Posterior vena cava (tissue), 2 donors: ENCODE data around the gene WASF3. TPM values are rescaled to one million over a fixed set of nuclear protein-coding genes. Genes with fewer than 3 reads are reported as not detected.
"Not testable (repeated sequence)": the region's sequence is repeated elsewhere in the genome, so short reads cannot be mapped to it uniquely, and the experiment has no call there.

ENCODE experiments used
- DNase-seq: peaks from one replicate; pipeline ENCODE4 v3.0.0-alpha.2; 2020; ENCODE audit warnings: low spot score
- intact Hi-C, 2 donors: fragments of 100-400 bp; cut with DNase I; formaldehyde crosslinking; loops; one replicate each; pipeline versions ENCODE4 v1.14.1 to v1.14.2; 2022 to 2023
- total RNA-seq, 2 donors: library from RNA; stranded (reverse); fragmentation: NEBNext Ultra II Directional; extraction: Animal tissue kit (Norgen Biotek cat#: 25700); gene quantifications; one replicate each; pipeline ENCODE4 v1.2.1, GENCODE V29; 2021
- donor health status: DM: yes; HTN: yes; CAD: no.
- donor health status: DM: yes; HTN: yes; CAD: no.

WASF3 gene
- total RNA-seq, 2 donors from 2014 or later, result 24.7 to 25.6 TPM

- DNase-seq, result no peak
- intact Hi-C loops, result loop anchor here (5.0 to 10.0 kb wide), 2 partner anchors 203 to 520 kb away; no protein-coding TSS in a partner anchor
These were observed 139.8 kb downstream of the WASF3 start for GRCh38 chr13:26697069-26697955.

GRCh38 chr13:26698392-26699196 lies 141.1 kb downstream of the WASF3 start:
- intact Hi-C loops, result loop anchor here (5.0 to 10.0 kb wide), 2 partner anchors 204 to 521 kb away; no protein-coding TSS in a partner anchor
- peak; percentile 96 for DNase-seq

DNA sequence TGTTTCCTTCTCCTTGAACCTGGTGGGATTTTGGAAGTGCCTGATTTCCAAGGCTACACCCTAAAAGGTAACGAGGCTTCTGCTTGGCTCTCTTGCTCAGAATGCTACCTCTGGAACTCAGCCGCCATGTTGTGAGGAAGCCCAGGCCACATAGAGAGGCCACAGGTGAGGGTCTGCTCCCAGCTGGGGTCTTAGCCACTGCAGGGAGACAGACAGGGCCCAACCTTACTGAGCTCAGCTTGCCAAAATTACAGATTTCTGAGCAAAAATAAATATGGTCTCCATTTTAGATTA lies 141.7 kb downstream of the WASF3 start:
- no peak for DNase-seq
- intact Hi-C loops, result loop anchor here (5.0 to 10.0 kb wide), 2 partner anchors 204 to 522 kb away; no protein-coding TSS in a partner anchor

- no peak for DNase-seq
- intact Hi-C loops, result no loop called here
These were observed 148.1 kb downstream of the WASF3 start for GRCh38 chr13:26705536-26705935.

DNA sequence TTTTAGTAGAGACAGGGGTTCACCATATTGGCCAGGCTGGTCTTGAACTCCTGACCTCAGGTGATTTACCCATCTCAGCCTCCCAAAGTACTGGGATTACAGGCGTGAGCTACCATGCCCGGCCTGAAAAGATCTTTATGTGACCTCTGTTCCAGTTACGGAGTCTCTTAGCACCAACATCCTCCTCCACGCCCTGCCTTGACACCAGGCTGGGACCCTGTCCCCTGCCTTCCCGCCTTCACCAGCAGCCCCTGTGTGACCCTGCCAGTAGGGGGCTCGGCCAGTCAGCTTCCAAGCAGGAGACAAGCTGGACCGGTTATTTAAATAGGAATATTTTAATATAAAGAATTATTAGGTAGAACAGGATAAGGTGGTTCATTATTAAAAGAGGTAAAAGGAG lies 148.9 kb downstream of the WASF3 start:
- intact Hi-C loops, result no loop called here
- no peak for DNase-seq

- intact Hi-C loops, result no loop called here
- no peak for DNase-seq
These were observed 149.9 kb downstream of the WASF3 start for GRCh38 chr13:26707122-26708006.

DNA sequence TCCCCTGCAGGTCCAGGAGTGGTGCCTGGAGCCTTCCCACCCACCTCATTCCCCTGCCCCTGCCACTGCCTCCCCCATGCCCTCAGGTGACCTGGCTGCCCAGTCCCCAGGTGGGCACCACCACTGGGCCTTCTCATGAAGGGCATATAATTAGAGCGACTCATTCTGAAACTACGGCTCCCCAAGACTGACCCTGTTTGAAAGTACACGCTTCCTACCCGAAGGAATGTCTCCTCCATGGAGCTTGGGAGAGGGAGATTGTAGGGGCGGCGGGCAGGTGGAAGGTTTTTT lies 150.5 kb downstream of the WASF3 start:
- no peak for DNase-seq
- intact Hi-C loops, result no loop called here

- intact Hi-C loops, result no loop called here
- no peak for DNase-seq
These were observed 152.0 kb downstream of the WASF3 start for GRCh38 chr13:26709461-26709860.

- no peak for DNase-seq
- intact Hi-C loops, result no loop called here
These were observed 152.7 kb downstream of the WASF3 start for GRCh38 chr13:26710166-26710565.

DNA sequence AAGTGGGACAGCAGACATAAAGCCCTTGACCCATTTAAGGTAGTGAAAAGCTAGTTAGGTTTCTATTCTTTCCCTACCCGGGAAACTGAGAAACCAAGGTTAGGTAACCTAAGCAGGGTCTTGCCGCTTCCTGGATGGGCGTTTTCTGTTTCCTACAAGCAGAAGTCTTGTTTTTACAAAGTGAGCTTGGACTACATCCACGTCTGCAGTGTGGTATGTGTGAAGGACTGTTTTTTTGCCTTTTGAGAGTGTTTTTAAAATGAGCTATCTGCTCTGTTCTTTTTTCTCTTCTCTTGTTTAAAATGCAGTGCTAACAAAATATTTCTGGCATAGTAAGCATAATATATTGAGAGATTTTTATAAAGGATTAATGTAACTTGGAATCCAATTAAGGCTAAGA lies 153.7 kb downstream of the WASF3 start:
- DNase-seq, result no peak
- intact Hi-C loops, result no loop called here

GRCh38 chr13:26713341-26713740 lies 155.9 kb downstream of the WASF3 start:
- intact Hi-C loops, result no loop called here
- no peak for DNase-seq

DNA sequence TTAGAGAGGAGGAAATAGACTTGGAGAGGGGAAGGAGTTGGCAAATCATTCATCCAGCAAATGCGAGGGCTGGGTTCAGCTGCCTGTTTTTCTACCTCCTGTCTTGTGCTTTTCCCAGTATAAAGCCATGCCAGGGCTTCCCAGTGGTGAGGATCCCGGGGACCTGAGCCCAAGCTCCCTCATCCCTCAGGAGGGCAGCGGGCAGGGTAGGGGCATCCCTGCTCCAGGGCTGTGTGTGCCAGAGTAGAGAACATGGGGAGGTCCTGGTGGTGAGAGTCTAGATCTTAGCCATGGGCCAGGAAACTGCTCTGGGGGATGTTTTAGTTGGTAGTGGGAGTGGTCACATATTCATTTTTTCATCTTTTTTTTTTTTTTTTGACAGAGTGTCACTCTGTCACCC lies 159.5 kb downstream of the WASF3 start:
- no peak for DNase-seq
- intact Hi-C loops, result no loop called here

GRCh38 chr13:26718146-26718545 lies 160.7 kb downstream of the WASF3 start:
- DNase-seq, result no peak
- intact Hi-C loops, result no loop called here

DNA sequence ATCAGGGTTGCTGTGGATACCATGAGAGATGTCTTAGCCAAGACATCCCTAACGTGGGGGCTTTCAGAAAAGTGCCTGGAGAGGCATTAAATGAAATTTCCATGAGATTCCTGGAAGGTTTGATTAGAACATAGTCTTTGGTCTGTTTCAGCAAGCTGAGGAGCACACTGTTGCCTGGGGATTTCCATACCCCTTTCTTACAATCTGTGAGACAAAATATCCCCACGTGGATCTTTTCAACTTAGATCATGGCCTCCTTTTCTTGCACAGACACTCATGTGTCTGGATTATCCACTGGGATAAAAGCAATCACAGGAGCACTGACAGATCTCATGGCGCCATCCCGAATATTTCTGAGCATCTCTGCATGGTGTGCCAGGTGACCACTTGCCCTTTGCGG lies 161.4 kb downstream of the WASF3 start:
- intact Hi-C loops, result no loop called here
- DNase-seq, result no peak

DNA sequence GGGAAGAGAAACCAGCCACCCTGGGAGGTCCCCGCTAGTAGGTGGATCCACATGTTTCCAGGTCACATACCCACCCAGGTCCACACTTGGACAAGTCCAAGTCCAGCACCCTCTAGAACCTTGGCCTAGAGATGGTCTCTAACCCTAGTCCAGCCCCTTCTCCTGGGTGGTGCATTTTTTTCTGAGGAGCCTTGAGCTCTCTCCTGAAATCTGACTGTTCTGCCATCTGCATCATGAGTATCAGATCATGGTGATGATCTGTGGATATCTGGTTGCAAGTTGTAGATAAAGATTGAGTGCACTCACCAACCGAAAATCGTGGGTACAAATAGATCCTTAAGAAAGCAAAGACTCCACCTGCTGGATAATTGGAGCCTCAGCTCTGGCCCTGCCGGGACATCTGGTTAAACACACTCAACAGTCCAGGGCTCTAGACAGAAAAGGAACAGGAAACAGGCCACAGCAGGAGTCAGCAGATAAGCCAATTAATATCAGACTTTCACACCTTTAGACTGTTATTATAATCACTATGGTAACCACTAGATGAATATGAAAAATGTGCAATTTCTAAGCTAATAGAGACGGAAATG lies 162.0 kb downstream of the WASF3 start:
- intact Hi-C loops, result no loop called here
- no peak for DNase-seq

GRCh38 chr13:26721251-26722121 lies 164.0 kb downstream of the WASF3 start:
- DNase-seq, result no peak
- intact Hi-C loops, result loop anchor here in 1 of 2 donors (5.0 kb wide), 1 partner anchor 1844 kb away; no protein-coding TSS in a partner anchor

DNA sequence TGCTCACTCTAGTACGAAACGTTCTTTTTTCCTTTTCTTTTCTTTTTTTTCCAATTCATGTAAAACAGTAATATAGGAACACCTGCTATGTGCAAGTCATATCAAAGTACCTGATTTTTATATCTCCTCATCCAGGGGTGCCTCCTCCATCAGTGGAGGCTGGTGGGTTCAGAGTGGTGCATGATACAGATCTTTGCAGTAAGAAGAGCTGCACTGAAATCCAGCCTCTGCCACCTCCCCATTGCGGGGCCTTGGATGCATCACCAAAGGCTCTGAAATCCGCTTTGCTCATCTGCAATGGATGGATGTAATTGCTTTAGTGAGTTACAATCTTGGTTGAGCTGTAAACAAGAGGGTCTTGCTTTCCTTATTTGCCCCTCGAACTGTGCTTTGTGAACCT lies 164.8 kb downstream of the WASF3 start:
- DNase-seq, result no peak
- intact Hi-C loops, result loop anchor here in 1 of 2 donors (5.0 kb wide), 1 partner anchor 1845 kb away; no protein-coding TSS in a partner anchor

DNA sequence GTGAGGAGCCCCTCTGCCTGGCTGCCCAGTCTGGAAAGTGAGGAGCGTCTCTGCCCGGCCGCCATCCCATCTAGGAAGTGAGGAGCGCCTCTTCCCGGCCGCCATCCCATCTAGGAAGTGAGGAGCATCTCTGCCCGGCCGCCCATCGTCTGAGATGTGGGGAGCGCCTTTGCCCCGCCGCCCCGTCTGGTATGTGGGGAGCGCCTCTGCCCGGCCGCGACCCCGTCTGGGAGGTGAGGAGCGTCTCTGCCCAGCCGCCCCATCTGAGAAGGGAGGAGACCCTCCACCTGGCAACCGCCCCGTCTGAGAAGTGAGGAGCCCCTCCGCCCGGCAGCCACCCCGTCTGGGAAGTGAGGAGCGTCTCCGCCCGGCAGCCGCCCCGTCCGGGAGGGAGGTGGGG lies 166.1 kb downstream of the WASF3 start:
- intact Hi-C loops, result loop anchor here in 1 of 2 donors (5.0 kb wide), 1 partner anchor 1846 kb away; no protein-coding TSS in a partner anchor

More for the DNA sequence above, 166.1 kb downstream of the WASF3 start:
- DNase-seq, result not testable (repeated sequence)
